SU-DHL-6 (cell line): ENCODE measurements around the gene ZNF605.

Source experiments
- H2AFZ ChIP-seq: fragments of 200-600 bp; sonication (generic); 2 replicates; pipeline ENCODE4 v1.6.1; 2014; ENCODE audit warnings: low read depth, mild to moderate bottlenecking, moderate library complexity, mixed read lengths, antibody characterized with exemption, low read length; ENCODE audit not compliant: severe bottlenecking
- H3F3A ChIP-seq: fragments of 200-600 bp; shearing (Covaris generic); 2 replicates; pipeline ENCODE4 v1.6.0; 2016; ENCODE audit warnings: antibody characterized with exemption, mild to moderate bottlenecking; ENCODE audit not compliant: insufficient read depth
- H3K27ac ChIP-seq: fragments of 200-600 bp; sonication (generic); 2 replicates; pipeline ENCODE4 v1.5.1; 2016; ENCODE audit warnings: low read depth, mild to moderate bottlenecking, low read length, moderate library complexity, mixed read lengths
- H3K27me3 ChIP-seq: fragments of 200-600 bp; sonication (generic), shearing (Covaris generic); 2 replicates; pipeline ENCODE4 v1.6.0; 2014; ENCODE audit warnings: mild to moderate bottlenecking, low read length
- H3K36me3 ChIP-seq: fragments of 200-600 bp; sonication (generic); 2 replicates; pipeline ENCODE4 v1.6.1; 2014; ENCODE audit warnings: mild to moderate bottlenecking, low read length, mixed read lengths
- H3K4me2 ChIP-seq: fragments of 300-600, 200-600 bp; shearing (Covaris generic), sonication (generic); 2 replicates; pipeline ENCODE4 v1.6.0; 2014; ENCODE audit warnings: low read length, low read depth, mild to moderate bottlenecking; ENCODE audit not compliant: poor library complexity, severe bottlenecking
- H3K4me3 ChIP-seq: fragments of 200-600 bp; sonication (generic); 2 replicates; pipeline ENCODE4 v1.5.1; 2014; ENCODE audit warnings: antibody characterized with exemption, low read length, mild to moderate bottlenecking, mixed read lengths; ENCODE audit not compliant: insufficient read depth, poor library complexity, severe bottlenecking
- H3K79me2 ChIP-seq: fragments of 200-600 bp; sonication (generic); 2 replicates; pipeline ENCODE4 v1.6.1; 2014; ENCODE audit warnings: mild to moderate bottlenecking, low read length, moderate library complexity; ENCODE audit not compliant: insufficient read depth
- H3K9ac ChIP-seq: fragments of 200-600 bp; sonication (generic); 2 replicates; pipeline ENCODE4 v1.7.0; 2014; ENCODE audit warnings: mild to moderate bottlenecking, low read length
- H3K9me2 ChIP-seq: fragments of 200-600 bp; sonication (generic); replicated peaks from 2 replicates; pipeline ENCODE4 v1.6.1; 2014; ENCODE audit warnings: low read length; ENCODE audit not compliant: insufficient read depth
- H3K9me3 ChIP-seq: fragments of 200-600 bp; sonication (generic); 2 replicates; pipeline ENCODE4 v1.6.1; 2014; ENCODE audit warnings: low read length, mixed read lengths; ENCODE audit not compliant: insufficient read depth
- H4K20me1 ChIP-seq: fragments of 200-600 bp; sonication (generic); 2 replicates; pipeline ENCODE4 v1.6.1; 2014; ENCODE audit warnings: low read depth, mild to moderate bottlenecking, antibody characterized with exemption, low read length, moderate library complexity, mixed read lengths
- CTCF ChIP-seq: fragments of 200-600 bp; sonication (generic); IDR thresholded peaks from one replicate; pipeline ENCODE4 v1.5.1; 2017; ENCODE audit warnings: antibody characterized with exemption, mild to moderate bottlenecking, low read length, moderate library complexity; ENCODE audit not compliant: insufficient read depth, poor library complexity, severe bottlenecking
- EZH2phosphoT487 ChIP-seq: fragments of 200-600 bp; sonication (generic), shearing (Covaris generic); conservative IDR thresholded peaks from 2 replicates; pipeline ENCODE4 v1.6.1; 2018; ENCODE audit warnings: mild to moderate bottlenecking, antibody characterized with exemption, low read length, moderate library complexity, mixed read lengths

The ZNF605 gene

GRCh38 chr12:132899033-132899432 lies 57.1 kb downstream of the ZNF605 start:
- H3K4me2 ChIP-seq, result no peak overlapping the region
- no peak overlapping the region for H3K9ac ChIP-seq
- H3K9me3 ChIP-seq, result no peaks in the 10 kb centered on the region
- no peaks in the 10 kb centered on the region for H3K79me2 ChIP-seq
- H3K4me3 ChIP-seq, result no peak overlapping the region
- no peaks in the 10 kb centered on the region for H3K36me3 ChIP-seq
- TF ChIP-seq EZH2phosphoT487 (no peak), CTCF (no peak)
- H4K20me1 ChIP-seq, result no peaks in the 10 kb centered on the region
- H3F3A ChIP-seq, result no peaks in the 10 kb centered on the region
- no peaks in the 10 kb centered on the region for H3K27me3 ChIP-seq
- no peak overlapping the region for H3K27ac ChIP-seq
- H2AFZ ChIP-seq, result no peak overlapping the region
- no peaks in the 10 kb centered on the region for H3K9me2 ChIP-seq

- no peak for TF ChIP-seq EZH2phosphoT487
- TF ChIP-seq CTCF, result no peak
- H3K4me2 ChIP-seq, result no peak overlapping the region
These were observed 67.3 kb downstream of the ZNF605 start for GRCh38 chr12:132888852-132889251.

GRCh38 chr12:132887513-132888351 lies 68.4 kb downstream of the ZNF605 start, which contains the start of gene CHFR:
Gene CHFR (minus strand): TSS chr12:132887605. CDS start chr12:132887328, 277 bp downstream.
- H3K36me3 ChIP-seq, result no peaks in the 10 kb centered on the region
- H3K27me3 ChIP-seq, result no peaks in the 10 kb centered on the region
- H3F3A ChIP-seq, result no peaks in the 10 kb centered on the region
- no peak within 1 kb of the TSS for H3K4me2 ChIP-seq
- H3K4me3 ChIP-seq, result no peak within 1 kb of the TSS
- peaks cover 9% of the 10 kb centered on the region; the same call in 1 of the 2 replicates for H3K9me3 ChIP-seq
- H3K27ac ChIP-seq, result no peak within 1 kb of the TSS
- no peak for TF ChIP-seq EZH2phosphoT487
- H3K9me2 ChIP-seq, result no peaks in the 10 kb centered on the region
- H4K20me1 ChIP-seq, result no peaks in the 10 kb centered on the region
- H3K9ac ChIP-seq, result no peak within 1 kb of the TSS
- H2AFZ ChIP-seq, result no peak within 1 kb of the TSS
- no peaks in the 10 kb centered on the region for H3K79me2 ChIP-seq

More at GRCh38 chr12:132888852-132889251, 67.3 kb downstream of the ZNF605 start:
- Histone ChIP-seq H3K4me3 (no peak overlapping the region), H3K27me3 (no peaks in the 10 kb centered on the region), H3K79me2 (no peaks in the 10 kb centered on the region), H3K36me3 (no peaks in the 10 kb centered on the region), H2AFZ (no peak overlapping the region), H3K9me3 (peaks cover 9% of the 10 kb centered on the region; the same call in 1 of the 2 replicates), H3K9ac (no peak overlapping the region), H3K9me2 (no peaks in the 10 kb centered on the region), H3F3A (no peaks in the 10 kb centered on the region), H3K27ac (no peak overlapping the region), H4K20me1 (no peaks in the 10 kb centered on the region)
